Measurements from ENCODE around the gene GRAMD1C.

GRCh38 chr3:113979916-113980315 lies 141.3 kb downstream of the GRAMD1C start:
- TF ChIP-seq CTCF (IDR thresholded peaks at IDR 0.05) (no peak), POLR2A (IDR thresholded peaks at IDR 0.05) (no peak)

Data from ovary (tissue), 3 donors.